ENCODE data around the gene PCDH9.

PCDH9 gene

GRCh38 chr13:66407128-66407527, 823.0 kb downstream of the PCDH9 start:
- Histone ChIP-seq H3K4me1 (ENCODE audit: control insufficient read depth in 1 of 2, insufficient read depth in 1 of 2, low read depth in 1 of 2, low read length in 1 of 2) (no peaks in the 10 kb centered on the region), H3K27me3 (no peaks in the 10 kb centered on the region), H3K36me3 (no peaks in the 10 kb centered on the region), H3K27ac (no peak overlapping the region), H3K4me3 (ENCODE audit: low read depth in 1 of 2, low read length in 1 of 2) (no peak overlapping the region), H3K9me3 (no peaks in the 10 kb centered on the region)
- no peak for TF ChIP-seq CTCF (IDR thresholded peaks at IDR 0.05)

GRCh38 chr13:66405908-66406802, 824.0 kb downstream of the PCDH9 start:
- no peak for TF ChIP-seq CTCF (IDR thresholded peaks at IDR 0.05)

GRCh38 chr13:66402546-66402945, 827.6 kb downstream of the PCDH9 start:
- Histone ChIP-seq H3K4me3 (ENCODE audit: low read depth in 1 of 2, low read length in 1 of 2) (no peak overlapping the region), H3K27me3 (no peaks in the 10 kb centered on the region), H3K27ac (no peak overlapping the region), H3K9me3 (no peaks in the 10 kb centered on the region), H3K36me3 (no peaks in the 10 kb centered on the region), H3K4me1 (ENCODE audit: control insufficient read depth in 1 of 2, insufficient read depth in 1 of 2, low read depth in 1 of 2, low read length in 1 of 2) (no peaks in the 10 kb centered on the region)
- no peak for TF ChIP-seq CTCF (IDR thresholded peaks at IDR 0.05)

More at GRCh38 chr13:66405908-66406802, 824.0 kb downstream of the PCDH9 start:
- Histone ChIP-seq H3K4me1 (ENCODE audit: control insufficient read depth in 1 of 2, insufficient read depth in 1 of 2, low read depth in 1 of 2, low read length in 1 of 2) (no peaks in the 10 kb centered on the region), H3K9me3 (no peaks in the 10 kb centered on the region), H3K27me3 (no peaks in the 10 kb centered on the region), H3K4me3 (ENCODE audit: low read depth in 1 of 2, low read length in 1 of 2) (no peak overlapping the region), H3K27ac (no peak overlapping the region), H3K36me3 (no peaks in the 10 kb centered on the region)

DNA sequence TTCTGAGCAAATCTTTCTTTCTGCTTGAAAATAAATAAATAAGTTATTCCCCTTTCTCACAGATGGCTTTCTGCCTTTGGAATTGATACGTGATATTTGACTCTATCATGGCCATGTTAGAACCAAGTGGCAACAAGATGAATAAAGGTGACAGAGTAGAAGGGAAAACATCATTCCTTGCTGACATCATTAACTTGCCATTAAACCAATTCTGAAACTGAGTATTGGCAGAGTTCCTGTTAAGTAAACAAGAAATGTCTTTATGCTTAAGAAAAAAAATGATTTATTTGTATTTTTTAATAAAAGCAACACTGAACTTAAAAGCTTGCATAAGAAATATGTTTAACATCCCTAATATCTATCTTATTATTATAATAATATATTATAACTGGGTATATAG, 828.1 kb downstream of the PCDH9 start:
- Histone ChIP-seq H3K4me1 (ENCODE audit: control insufficient read depth in 1 of 2, insufficient read depth in 1 of 2, low read depth in 1 of 2, low read length in 1 of 2) (no peaks in the 10 kb centered on the region), H3K27me3 (no peaks in the 10 kb centered on the region), H3K36me3 (no peaks in the 10 kb centered on the region), H3K9me3 (no peaks in the 10 kb centered on the region), H3K4me3 (ENCODE audit: low read depth in 1 of 2, low read length in 1 of 2) (no peak overlapping the region), H3K27ac (no peak overlapping the region)
- TF ChIP-seq CTCF (IDR thresholded peaks at IDR 0.05): no peak

GRCh38 chr13:66400292-66400691, 829.8 kb downstream of the PCDH9 start:
- H3K27ac ChIP-seq: no peak overlapping the region
- H3K9me3 ChIP-seq: no peaks in the 10 kb centered on the region
- no peak overlapping the region for H3K4me3 ChIP-seq (ENCODE audit: low read depth in 1 of 2, low read length in 1 of 2)
- no peak for TF ChIP-seq CTCF (IDR thresholded peaks at IDR 0.05)
- H3K27me3 ChIP-seq: no peaks in the 10 kb centered on the region
- H3K36me3 ChIP-seq: no peaks in the 10 kb centered on the region
- H3K4me1 ChIP-seq (ENCODE audit: control insufficient read depth in 1 of 2, insufficient read depth in 1 of 2, low read depth in 1 of 2, low read length in 1 of 2): no peaks in the 10 kb centered on the region
